RWPE1 (cell line): ENCODE measurements around the gene SLC12A3.

Source experiments
- CTCF ChIA-PET: fragments of 350-600 bp; sonication (Branson Sonifier 250); formaldehyde crosslinking; extraction: SDS; loops from one replicate; lab custom pipeline; 2021; lab: Yijun Ruan, JAX
- POLR2A ChIA-PET: fragments of 400-600 bp; formaldehyde crosslinking; extraction: SDS; loops from one replicate; lab custom pipeline; 2020; ENCODE audit warnings: antibody characterized with exemption; ENCODE audit not compliant: low non-redundant PET; lab: Yijun Ruan, JAX
- DNase-seq: peaks from one replicate; pipeline ENCODE4 v3.0.0; 2012; ENCODE audit warnings: low spot score
- H3K27ac ChIP-seq: fragments of 450-650 bp; 2 replicates; pipeline ENCODE4 v1.5.1; 2017
- TF ChIP-seq, protein P1 (sequence below): fragments of 450-650 bp; conservative IDR thresholded peaks from 2 replicates; pipeline ENCODE4 v1.5.1; 2017; ENCODE audit warnings: low read depth, mild to moderate bottlenecking

Gene SLC12A3

DNA sequence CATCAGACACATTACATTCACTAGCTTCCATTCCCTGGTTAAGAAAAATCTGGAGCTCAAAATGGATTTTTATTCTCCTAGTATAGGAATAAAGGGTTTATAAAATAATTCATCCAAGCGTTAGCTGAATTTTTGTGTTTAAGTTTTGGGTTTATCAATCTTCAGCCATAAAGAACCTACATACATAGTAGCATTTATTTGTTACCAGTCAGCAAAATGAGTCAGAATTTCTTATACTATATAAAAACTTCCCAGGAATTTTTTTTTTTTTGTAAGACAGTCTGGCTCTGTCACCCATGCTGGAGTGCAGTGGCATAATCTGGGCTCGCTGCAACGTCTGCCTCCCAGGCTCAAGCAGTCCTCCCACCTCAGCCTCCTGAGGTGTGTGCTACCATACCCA, 40.2 kb upstream of the SLC12A3 start:
- ChIA-PET CTCF (interaction anchor here (0.6 to 1.0 kb wide), 2 partner anchors 18 to 29 kb away, joined by 3 read pairs; no protein-coding TSS in a partner anchor), POLR2A (no interaction called here)
- TF ChIP-seq, protein P1, sequence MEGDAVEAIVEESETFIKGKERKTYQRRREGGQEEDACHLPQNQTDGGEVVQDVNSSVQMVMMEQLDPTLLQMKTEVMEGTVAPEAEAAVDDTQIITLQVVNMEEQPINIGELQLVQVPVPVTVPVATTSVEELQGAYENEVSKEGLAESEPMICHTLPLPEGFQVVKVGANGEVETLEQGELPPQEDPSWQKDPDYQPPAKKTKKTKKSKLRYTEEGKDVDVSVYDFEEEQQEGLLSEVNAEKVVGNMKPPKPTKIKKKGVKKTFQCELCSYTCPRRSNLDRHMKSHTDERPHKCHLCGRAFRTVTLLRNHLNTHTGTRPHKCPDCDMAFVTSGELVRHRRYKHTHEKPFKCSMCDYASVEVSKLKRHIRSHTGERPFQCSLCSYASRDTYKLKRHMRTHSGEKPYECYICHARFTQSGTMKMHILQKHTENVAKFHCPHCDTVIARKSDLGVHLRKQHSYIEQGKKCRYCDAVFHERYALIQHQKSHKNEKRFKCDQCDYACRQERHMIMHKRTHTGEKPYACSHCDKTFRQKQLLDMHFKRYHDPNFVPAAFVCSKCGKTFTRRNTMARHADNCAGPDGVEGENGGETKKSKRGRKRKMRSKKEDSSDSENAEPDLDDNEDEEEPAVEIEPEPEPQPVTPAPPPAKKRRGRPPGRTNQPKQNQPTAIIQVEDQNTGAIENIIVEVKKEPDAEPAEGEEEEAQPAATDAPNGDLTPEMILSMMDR = no peak
- no peak for DNase-seq
- H3K27ac ChIP-seq = no peak overlapping the region

DNA sequence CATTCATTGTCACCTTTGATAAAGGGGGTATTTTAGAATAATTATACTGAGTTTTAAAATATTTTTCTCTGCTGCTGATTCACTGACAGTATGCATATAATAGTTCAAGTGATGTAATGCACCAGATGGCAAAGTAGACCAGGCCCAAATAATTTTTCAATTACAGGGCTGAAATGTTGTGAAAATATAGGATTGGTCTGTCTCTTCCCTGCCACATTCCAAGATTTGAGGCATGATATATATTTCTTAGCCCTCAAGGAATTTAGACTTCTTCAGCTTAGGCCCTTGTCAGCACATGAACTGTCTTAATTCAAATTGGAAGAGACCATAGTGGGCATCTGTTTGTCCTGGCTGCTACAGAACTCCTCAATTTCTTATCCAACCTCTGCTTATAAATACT, 39.2 kb upstream of the SLC12A3 start:
- no peak for DNase-seq
- POLR2A ChIA-PET = no interaction called here
- CTCF ChIA-PET = no interaction called here
- TF ChIP-seq, protein P1 = no peak
- H3K27ac ChIP-seq = no peak overlapping the region

- POLR2A ChIA-PET = no interaction called here
- CTCF ChIA-PET = interaction anchor here (0.6 kb wide), 1 partner anchor 321 kb away, joined by 3 read pairs; no protein-coding TSS in a partner anchor
- DNase-seq = no peak
- no peak overlapping the region for H3K27ac ChIP-seq
- TF ChIP-seq, protein P1 = no peak
Observed at GRCh38 chr16:56828647-56829046, 36.4 kb upstream of the SLC12A3 start.

DNA sequence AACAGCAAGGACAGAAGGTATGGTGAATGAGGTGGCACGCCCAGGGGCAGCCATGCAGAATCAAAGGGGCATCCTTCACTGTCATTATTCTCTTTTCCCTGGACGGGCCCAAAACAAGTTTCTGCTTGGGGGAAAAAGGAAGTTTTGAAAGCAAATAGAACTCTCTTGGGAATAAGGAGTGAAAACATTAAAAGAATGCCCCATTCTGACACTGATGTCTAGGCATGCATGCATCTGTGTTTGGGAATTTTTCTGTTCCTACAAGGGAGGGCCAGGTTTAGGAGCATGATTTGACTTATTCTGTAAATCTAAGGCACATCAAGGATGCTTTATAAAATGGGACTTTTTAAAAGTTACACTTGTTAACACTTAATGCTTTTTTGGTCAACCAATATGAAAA, 34.3 kb upstream of the SLC12A3 start:
- POLR2A ChIA-PET = no interaction called here
- TF ChIP-seq, protein P1 = no peak
- CTCF ChIA-PET = no interaction called here
- no peak for DNase-seq
- H3K27ac ChIP-seq = no peak overlapping the region

GRCh38 chr16:56832768-56833167, 32.2 kb upstream of the SLC12A3 start:
- peak overlapping the region; percentile 20; the same call in 1 of the 2 replicates for H3K27ac ChIP-seq
- TF ChIP-seq, protein P1 = no peak
- POLR2A ChIA-PET = no interaction called here
- no peak for DNase-seq
- CTCF ChIA-PET = interaction anchor here (0.7 kb wide), 1 partner anchor 398 kb away, joined by 3 read pairs; no protein-coding TSS in a partner anchor

DNA sequence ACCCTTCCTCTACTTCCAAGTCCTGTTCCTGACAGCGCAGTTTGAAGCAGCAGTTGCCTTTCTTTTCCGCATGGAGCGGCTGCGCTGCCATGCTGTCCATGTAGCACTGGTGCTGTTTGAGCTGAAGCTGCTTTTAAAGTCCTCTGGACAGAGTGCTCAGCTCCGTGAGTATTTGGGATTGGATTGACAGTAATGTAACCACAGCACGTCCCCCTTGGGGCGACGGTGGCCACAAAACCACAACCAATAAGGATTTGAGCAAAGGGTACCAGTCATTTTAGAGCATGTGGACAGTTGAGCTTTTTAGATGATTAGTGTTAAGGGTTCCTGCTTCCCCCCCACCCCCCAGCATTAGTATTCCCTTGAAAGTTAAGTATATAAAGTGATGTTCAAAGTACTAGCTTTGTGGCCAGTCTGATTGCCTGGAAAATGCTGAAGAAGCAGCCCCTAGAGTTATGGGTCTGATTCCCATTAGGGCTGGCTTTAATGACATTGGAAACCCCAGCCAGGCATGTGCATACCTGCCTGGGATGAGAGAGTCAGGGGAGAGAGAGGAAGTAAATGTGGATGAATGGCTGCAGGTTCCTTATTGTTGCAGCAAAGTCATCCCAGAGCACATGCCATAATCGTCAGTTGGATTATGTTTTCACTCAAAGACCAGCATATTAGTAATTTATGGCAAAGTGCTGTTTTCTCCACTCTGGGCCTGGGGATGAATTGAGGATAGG, 31.6 kb upstream of the SLC12A3 start:
- TF ChIP-seq, protein P1 = no peak
- ChIA-PET POLR2A (no interaction called here), CTCF (interaction anchor here (0.7 kb wide), 2 partner anchors 117 to 397 kb away, joined by 3 read pairs; no protein-coding TSS in a partner anchor)
- peak overlapping the region; percentile 20; the same call in 1 of the 2 replicates for H3K27ac ChIP-seq
- peak; percentile 34 for DNase-seq
